HG03159 (cell line): ENCODE measurements around the gene VWC2L.

Experiments
- ATAC-seq: cut with Tn5 transposase; IDR thresholded peaks from one replicate; pipeline ENCODE4 v1.9.1; 2021; ENCODE audit warnings: mild to moderate bottlenecking, moderate library complexity; ENCODE audit not compliant: unreplicated experiment

Gene VWC2L

DNA sequence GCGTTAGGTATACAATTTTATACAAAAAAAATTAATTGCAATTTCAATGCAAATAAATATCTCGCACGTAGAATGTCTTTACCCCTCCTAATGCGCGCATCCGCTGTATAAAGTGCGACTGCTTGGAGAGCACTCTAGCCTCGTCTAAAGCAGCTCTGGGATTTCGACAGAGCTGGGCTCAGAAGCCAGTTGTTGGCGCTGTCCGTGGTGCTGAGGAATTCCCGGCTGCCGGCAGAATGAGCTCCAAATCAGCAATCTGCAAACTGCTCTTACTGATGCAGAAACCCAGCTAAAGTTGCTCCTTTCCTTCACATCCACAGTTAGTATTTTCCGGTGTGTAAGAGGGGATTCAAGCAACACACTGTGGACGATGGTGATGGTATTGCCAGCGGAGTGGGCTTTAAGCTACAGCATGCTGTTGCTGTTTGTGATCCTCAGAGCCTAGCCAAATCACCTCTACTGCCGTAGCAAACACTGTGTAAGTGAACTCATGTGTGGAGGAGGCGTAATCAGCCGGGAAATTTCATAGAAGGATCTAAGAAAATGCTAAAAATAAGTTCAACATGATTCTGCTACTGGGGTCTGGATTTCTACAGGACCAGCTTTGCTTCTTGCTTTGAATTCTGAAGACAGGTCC is at the start of gene VWC2L:
VWC2L (plus strand) TSS at position 137 of the 637 bp plus-strand sequence. CDS start 3,140 bp downstream, outside the sequence.
- peak; percentile 77 for ATAC-seq

GRCh38 chr2:214361116-214361515 is 49.7 kb upstream of the VWC2L start:
- ATAC-seq: no peak

- no peak for ATAC-seq
Measured at GRCh38 chr2:214365549-214365948, 45.3 kb upstream of the VWC2L start.

DNA sequence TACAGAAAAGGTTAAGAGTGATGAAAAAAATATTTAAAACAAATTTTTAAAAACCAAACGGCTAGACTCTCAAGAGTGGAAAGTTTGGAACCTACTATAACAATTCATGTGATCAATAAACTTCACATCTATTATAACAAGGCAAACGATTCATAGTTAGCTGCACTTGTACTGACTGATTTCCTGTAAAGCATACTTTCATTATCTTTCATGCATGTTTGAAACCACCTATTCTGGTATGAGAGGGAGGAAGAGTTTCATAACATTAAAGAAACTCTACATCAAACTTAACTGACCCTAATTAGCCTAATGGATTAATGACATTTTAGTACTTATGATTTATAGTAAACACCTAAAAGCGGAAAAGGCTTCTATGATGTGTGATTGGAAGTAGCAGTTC is 43.7 kb upstream of the VWC2L start:
- ATAC-seq: no peak

DNA sequence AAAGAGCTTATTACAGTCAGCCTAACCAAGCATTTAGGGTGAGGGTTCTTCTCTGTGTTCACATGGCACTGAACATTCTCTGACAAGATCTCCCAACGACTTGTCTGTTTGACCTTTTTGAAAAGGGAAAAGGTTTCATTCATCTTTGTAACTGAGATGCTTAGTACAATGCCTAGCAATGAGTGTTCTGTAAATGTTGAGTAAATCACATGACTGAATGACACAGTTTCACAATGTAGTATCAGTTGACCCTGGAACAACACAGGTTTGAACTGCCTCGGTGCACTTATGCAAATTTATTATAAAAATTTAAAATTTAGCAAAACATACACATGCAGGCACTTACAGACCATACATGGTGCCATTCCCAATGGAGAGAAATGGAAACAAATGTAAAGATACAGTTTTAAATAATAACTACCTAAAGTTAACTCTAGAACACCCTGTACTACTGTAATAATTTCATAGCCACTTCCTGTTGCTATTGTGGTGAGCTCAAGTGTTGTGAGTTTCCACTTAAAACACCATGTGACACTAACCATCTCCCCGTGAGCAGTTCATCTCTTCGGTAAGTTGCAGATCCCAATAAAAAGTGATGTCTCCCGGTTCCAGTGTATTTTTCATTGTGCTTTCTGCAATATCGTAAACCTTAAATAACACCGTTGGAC is 34.1 kb upstream of the VWC2L start:
- peak; percentile 51 for ATAC-seq

DNA sequence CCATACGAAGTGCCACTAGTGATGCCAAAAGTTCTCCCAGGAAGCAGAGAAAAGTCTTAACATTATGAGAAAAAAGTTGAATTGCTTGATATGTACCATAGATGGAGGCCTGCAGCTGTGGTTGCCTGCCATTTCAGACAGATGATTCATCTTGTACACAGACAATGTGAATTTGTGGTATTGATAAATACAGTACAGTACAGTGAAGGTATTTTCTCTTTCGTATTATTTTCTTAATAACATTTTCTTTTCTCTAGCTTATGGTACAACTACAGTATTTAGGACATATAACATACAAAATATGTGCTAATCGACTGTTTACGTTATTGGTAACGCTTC is 33.6 kb upstream of the VWC2L start:
- no peak for ATAC-seq

GRCh38 chr2:214378455-214379103 is 32.3 kb upstream of the VWC2L start:
- no peak for ATAC-seq

DNA sequence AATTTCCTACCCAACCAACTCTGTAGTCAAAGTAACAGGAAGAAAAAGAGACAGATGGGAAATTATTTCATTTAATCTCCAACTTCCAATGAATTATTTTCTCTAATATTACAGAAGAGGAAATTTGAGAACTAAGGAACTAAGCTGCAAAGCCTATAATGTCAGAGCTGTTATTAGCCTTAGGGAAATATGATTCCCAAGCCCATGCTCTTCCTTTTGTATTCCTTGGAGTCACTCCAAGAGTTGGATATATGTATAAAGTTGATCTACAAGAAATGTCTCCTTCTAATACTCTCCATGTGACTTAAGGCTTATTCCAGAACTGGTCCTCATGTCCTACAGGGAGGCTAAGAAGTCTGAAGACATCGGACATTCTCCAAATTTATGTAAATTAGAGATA is 31.6 kb upstream of the VWC2L start:
- ATAC-seq: no peak

- no peak for ATAC-seq
Measured at GRCh38 chr2:214380681-214381080, 30.2 kb upstream of the VWC2L start.

GRCh38 chr2:214382229-214382628 is 28.6 kb upstream of the VWC2L start:
- ATAC-seq: no peak

DNA sequence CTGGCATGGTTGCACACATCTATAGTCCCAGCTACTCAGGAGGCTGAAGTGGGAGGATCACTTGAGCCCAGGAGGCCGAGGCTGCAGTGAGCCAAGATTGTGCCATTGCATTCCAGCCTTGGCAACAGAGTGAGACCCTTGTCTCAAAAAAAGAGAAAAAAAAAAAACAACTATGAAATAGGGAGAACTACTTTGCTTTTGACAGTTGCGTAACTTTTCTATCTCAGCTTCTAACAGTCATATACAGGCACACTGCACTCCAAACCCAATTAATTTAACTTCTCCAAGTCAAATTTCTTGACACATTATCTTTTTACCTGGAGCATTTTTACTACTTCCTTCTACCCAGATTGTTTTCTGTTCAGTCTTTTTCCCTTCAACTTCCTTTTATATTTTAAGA is 24.1 kb upstream of the VWC2L start:
- no peak for ATAC-seq

- no peak for ATAC-seq
Measured at GRCh38 chr2:214389334-214389733, 21.5 kb upstream of the VWC2L start.

DNA sequence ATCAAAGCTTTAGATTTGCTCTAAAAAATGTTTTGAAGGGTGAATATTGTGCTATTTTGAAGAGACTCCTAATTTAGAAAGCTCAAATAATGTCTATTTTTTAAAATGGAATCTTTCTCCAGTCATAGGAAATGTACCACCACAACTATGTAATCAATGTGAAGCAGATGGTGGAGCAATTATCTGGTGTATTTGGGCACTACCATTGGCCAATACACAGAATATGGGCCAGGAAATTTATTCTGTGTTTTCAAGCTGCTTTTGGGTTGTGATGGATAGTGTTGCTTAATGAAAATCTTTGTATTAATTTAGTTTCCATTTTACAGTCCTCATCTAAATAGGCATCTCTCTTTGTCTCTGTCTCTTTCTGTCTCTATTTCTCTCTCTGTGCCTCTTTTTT is 17.1 kb upstream of the VWC2L start:
- ATAC-seq: no peak

DNA sequence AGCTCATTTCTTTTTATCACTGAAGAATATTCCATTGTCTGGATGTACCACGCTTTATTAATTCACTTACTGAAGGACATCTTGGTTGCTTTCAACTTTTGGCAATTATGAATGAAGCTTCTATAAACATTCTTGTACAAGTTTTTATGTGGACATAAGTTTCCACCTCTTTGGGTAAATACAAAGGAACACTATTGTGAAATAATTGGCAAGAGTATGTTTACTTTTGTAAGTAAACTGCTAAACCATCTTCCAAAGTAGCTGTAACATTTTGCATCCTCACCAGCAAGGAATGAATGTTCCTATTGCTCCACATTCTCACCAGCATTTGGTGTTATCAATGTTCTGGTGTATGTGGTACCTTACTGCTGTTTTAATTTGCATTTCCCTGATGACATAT is 15.8 kb upstream of the VWC2L start:
- ATAC-seq: no peak

DNA sequence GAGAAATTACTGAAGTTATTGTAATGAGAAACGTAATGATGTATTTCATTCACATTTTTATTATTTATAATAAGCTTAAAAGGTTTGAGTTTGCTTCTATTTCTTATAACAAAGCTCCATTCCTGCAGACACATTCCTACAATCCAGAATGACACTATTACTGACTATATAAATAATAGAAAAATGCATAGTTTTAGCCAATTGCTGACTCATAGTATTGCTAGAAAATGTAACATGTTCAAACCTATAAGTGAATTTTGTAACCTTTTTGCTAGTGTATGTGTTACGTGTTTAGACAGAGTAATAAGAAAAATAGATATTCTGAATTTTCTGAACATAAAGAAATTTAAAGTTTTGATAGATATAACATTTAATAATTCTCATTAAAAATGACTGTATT is 9.3 kb upstream of the VWC2L start:
- ATAC-seq: no peak

DNA sequence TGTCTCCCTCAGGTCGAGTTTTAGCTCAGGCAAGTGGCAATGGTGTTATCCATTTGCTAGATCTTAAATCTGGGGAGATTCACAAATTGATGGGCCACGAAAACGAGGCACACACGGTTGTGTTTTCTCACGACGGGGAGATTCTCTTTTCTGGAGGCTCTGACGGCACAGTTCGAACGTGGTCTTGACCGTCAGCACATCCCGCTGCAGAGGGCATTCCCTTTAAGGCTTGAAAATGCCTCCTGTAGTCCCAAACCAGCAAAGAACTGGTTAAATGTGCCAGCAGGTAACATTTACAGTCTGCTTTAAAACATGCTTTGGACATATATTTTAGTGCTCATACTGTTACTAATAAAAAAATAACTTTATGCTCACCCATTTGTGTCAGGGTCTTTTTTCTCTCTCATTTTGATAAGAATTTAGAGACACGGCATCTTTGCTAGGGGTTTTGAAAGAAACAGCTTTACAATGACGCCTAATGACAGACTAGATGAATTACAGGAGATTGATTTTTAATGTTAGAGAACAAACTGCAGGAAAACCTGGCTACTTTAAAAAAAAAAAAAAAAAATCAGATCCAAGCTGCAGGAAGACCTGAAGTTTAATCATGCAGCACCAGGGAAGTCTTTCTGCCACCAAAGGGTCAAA is 602 bp upstream of the VWC2L start:
- ATAC-seq: no peak

- no peak for ATAC-seq
Measured at GRCh38 chr2:214412679-214413078, 1.8 kb downstream of the VWC2L start.

DNA sequence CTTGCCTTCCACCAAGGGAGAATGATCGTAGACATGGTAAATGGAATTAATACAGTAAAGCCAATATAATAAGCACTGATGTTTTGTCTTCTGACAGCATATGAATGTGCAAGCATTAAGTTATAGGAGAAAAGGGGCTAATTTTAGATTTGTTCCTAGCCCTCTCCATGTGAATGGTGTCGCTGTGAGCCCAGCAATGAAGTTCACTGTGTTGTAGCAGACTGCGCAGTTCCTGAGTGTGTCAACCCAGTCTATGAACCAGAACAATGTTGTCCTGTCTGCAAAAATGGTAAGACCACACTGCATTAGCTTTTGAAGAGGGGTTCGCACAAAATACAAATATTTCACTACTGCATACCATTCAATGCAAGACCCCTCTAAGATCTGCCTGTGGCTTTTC is 25.6 kb downstream of the VWC2L start:
- no peak for ATAC-seq

DNA sequence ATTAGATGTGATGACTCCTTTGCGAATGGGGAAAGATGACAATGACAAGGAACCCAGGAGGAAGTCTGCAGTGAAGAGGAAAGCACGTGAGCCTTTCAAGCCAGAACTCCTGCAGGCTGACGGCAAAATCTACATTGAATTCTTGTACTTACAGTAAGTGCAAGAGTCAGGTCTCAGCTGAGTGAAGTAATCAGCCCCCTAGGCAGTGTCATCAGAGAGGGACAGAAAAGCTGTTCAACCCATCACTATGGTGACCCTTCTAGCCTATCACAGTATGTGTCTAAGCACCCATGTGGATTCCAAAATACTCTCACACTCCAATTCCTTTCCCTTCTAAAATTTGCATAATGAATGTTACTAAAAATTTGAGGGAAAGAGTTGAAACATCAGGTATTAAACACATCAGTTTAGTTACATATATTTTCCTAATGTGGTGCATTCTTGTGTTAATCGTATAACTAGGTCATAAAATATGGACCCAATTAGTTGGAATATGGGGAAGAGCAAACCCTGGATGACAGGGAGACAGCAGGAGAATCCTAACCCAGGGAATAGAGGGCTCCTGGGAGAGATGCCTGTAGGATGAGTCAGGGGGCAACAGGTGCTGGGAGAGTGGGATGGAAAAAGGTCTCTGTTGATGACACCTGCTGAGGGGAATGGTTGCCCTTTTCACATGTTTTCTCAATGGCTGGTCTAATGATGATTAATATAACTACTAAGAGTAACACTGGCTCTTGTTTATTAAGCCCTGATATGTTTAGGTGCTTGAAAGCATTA is 39.5 kb downstream of the VWC2L start:
- no peak for ATAC-seq

DNA sequence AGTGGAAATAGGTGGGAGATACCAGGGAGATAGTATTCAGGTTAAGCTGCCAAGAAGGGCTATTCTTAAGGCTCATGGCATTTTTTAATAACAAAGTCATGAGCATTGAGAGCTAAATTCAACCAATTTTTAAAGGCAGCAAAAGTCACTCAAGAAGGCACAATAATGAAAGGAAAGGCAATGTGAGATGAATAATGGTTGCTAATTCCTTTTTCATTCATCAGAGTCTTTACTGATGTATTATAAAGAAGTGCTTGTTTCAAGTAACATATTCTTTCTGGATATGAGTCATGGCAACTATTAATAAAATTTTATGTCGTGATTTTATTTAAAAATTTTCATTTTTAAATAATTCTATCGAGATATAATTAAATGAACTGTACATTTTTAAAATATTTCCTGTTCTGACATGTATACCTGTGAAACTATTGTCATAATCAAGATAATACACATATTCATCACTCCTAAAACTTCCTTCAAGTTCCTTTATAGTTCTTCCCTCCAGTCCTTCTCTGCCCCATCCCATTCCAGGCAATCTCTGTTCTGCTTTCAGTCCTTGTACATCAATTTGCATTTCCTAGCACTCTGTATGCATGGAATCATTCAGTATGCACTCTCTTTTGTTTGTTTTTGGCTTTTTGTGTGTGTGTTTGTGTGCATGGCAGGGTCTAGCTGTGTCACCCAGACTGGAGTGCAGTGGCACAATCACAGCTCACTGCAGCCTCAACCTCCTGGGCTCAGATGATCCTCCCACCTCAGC is 40.8 kb downstream of the VWC2L start:
- ATAC-seq: no peak
